ENCODE results near the gene HOXD11. TPM values are rescaled to one million over a fixed set of nuclear protein-coding genes. Genes with fewer than 3 reads are reported as not detected.
A peak's percentile ranks its signal among the peaks of the same experiment; 100 is the strongest.

The HOXD11 gene
- total and polyA plus RNA-seq, 9 of the 15 experiments (the other 6 are each of a cell fraction or from before 2014, with no cell fraction given): not detected

GRCh38 chr2:176083796-176084261 is 23.3 kb upstream of the HOXD11 start, which contains the start of gene EVX2:
Gene EVX2 (minus strand): TSS chr2:176083962. CDS start chr2:176083776, 186 bp downstream.
- H3K27ac ChIP-seq (ENCODE audit: extremely low read depth, low read depth, low read length): no peak within 1 kb of the TSS
- DNase-seq (ENCODE audit: extremely low read depth in 1 of 4, low spot score in 3 of 4) (no peak), FAIRE-seq (no peak), ATAC-seq (no peak)
- peaks cover 4% of the 10 kb centered on the region; the same call in 1 of the 2 replicates for H4K20me1 ChIP-seq (replicated peaks; ENCODE audit: control insufficient read depth, insufficient read depth, low read length)
- H3K9me1 ChIP-seq (ENCODE audit: control insufficient read depth, insufficient read depth, low read length): no peaks in the 10 kb centered on the region
- TF ChIP-seq POU5F1 (IDR thresholded peaks at IDR 0.05; ENCODE audit: borderline replicate concordance, low read depth, low read length, partially characterized antibody) (no peak), MIER1 (IDR thresholded peaks at IDR 0.05; ENCODE audit: low read depth) (no peak), MCM3 (IDR thresholded peaks at IDR 0.05) (no peak), PTTG1 (tag; IDR thresholded peaks at IDR 0.05; ENCODE audit: low read depth) (no peak), ZNF407 (IDR thresholded peaks at IDR 0.05; ENCODE audit: low read depth) (no peak), MECOM (CRISPR knock-in tag; IDR thresholded peaks at IDR 0.05) (no peak), ZBTB1 (CRISPR knock-in tag; IDR thresholded peaks at IDR 0.05; ENCODE audit: borderline replicate concordance, low read depth) (0 out of 2 replicates have a peak, but pooled peaks have one; percentile 29)
- no peak within 1 kb of the TSS for H2AFZ ChIP-seq (ENCODE audit: low read depth, low read length)
- in situ Hi-C loops (cut with MboI): loop anchor here (10.0 to 25.0 kb wide), 2 partner anchors 659 to 1047 kb away; no protein-coding TSS in a partner anchor
- intact Hi-C loops (cut with micrococcal nuclease): no loop called here
- no peak within 1 kb of the TSS for H3K4me2 ChIP-seq (ENCODE audit: insufficient read depth, low read length)
- ChIA-PET POLR2A (no interaction called here), CTCF (ENCODE audit: low intra/inter-chr PET ratio) (no interaction called here)
- 23% methylated on average over 27 of the region's 27 CpGs for WGBS (ENCODE audit: insufficient coverage, low coverage, missing lambda C conversion rate)
- no peaks in the 10 kb centered on the region for H3K36me3 ChIP-seq (ENCODE audit: control insufficient read depth, insufficient read depth, low read length)
- no peak within 1 kb of the TSS for H3K9ac ChIP-seq (ENCODE audit: insufficient read depth in 1 of 2, low read depth in 2 of 2, low read length in 2 of 2)
- no TSS peak for BruUV-seq (replicated peaks)
- H3K4me1 ChIP-seq (replicated peaks in 1 of 2; ENCODE audit: control insufficient read depth in 2 of 2, insufficient read depth in 2 of 2, low read length in 2 of 2): peaks cover 0 to 48% of the 10 kb centered on the region in 2 experiments; a peak in 3 of 5 replicates
- no peaks in the 10 kb centered on the region for H3K79me2 ChIP-seq (ENCODE audit: control insufficient read depth, insufficient read depth, low read length)
- peaks cover 57 to 86% of the 10 kb centered on the region in 2 experiments for H3K27me3 ChIP-seq (ENCODE audit: control insufficient read depth in 2 of 2, insufficient read depth in 2 of 2, low read length in 2 of 2)
- H3K4me3 ChIP-seq: no peak within 1 kb of the TSS
- peaks cover 10% of the 10 kb centered on the region for H3K9me3 ChIP-seq (replicated peaks; ENCODE audit: control insufficient read depth, insufficient read depth, low read depth, low read length)

Measured in K562 (cell line).